DND-41 (cell line): ENCODE measurements around the gene KCNC3.

Source experiments
- CTCF ChIP-seq: IDR thresholded peaks from 2 replicates; pipeline ENCODE4 v1.5.1; 2012; ENCODE audit warnings: borderline replicate concordance, low read length, moderate library complexity, mild to moderate bottlenecking; ENCODE audit not compliant: poor library complexity, severe bottlenecking; ENCODE audit errors: extremely low read depth
- EZH2 ChIP-seq: IDR thresholded peaks from 3 replicates; pipeline ENCODE4 v1.6.1; 2012; ENCODE audit warnings: borderline replicate concordance, low read depth, mild to moderate bottlenecking, moderate library complexity, low read length, inconsistent platforms; ENCODE audit not compliant: severe bottlenecking

- TF ChIP-seq CTCF (no peak), EZH2 (no peak)
These were observed 47.7 kb downstream of the KCNC3 start for GRCh38 chr19:50281491-50281890.
